NCI-H2107 treated with DMSO at 0.1 percent for 48 hours (cell line): ENCODE data around the gene HSD17B11.
"Not testable (repeated sequence)": the region's sequence is repeated elsewhere in the genome, so short reads cannot be mapped to it uniquely, and the experiment has no call there.

Source experiments
- DNase-seq: peaks from one replicate; lab custom pipeline; 2025; ENCODE audit not compliant: unreplicated experiment; lab: John Stamatoyannopoulos, UW

The HSD17B11 gene, protein sequence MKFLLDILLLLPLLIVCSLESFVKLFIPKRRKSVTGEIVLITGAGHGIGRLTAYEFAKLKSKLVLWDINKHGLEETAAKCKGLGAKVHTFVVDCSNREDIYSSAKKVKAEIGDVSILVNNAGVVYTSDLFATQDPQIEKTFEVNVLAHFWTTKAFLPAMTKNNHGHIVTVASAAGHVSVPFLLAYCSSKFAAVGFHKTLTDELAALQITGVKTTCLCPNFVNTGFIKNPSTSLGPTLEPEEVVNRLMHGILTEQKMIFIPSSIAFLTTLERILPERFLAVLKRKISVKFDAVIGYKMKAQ

DNA sequence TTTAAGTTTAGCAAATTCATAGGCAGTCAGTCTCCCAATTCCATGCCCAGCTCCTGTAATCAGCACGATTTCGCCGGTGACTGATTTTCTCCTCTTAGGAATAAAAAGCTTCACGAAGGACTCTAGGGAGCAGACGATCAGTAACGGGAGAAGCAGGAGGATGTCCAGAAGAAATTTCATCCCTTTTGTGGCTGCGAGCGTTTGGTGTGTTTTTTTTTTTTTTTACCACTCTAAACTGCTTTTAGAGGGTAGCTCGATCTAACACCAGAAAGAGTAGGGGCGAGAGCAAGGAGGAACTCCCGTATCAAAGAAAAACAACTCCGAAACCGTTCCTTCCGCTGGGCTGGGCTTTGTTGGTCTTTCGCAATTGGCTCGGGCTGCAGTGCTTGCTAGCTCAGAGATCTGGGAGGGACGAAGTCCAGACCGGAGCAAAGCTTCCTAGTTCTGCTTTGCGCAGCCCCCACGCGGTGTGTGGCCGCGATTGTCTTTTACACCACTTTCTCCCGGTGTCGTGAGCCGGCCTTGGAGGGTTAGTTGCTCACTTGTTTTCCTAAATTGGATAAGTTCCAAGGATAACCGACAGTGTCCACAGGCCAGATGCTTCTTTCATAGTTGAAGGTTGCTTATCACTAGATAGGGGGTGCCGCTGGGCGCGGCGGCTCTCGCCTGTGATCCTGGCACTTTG lies at the start of gene HSD17B11:
Gene HSD17B11, minus strand, starts transcription at position 298 of the 685 bp plus-strand sequence. Its CDS starts 118 bp downstream, at position 180.
- DNase-seq, result peak; percentile 48

DNA sequence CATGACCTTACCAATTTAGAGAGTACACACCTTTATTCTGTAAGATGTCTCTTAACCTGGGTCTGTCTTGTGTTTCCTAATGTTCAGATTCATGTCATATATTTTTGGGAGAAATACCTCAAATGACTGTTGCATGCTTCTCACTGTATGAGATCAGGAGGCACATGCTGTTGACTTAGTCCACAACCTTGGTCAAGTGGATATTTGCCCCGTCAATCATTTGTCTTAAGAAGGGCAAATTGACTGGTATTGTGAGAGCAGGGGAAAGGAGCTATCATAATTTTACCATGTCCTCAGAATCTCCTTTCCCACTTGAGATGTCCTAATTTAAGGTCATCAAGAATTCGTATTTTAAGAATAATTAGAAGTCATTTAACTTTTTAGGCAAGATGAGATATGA lies 42.4 kb upstream of the HSD17B11 start:
- DNase-seq, result no peak

DNA sequence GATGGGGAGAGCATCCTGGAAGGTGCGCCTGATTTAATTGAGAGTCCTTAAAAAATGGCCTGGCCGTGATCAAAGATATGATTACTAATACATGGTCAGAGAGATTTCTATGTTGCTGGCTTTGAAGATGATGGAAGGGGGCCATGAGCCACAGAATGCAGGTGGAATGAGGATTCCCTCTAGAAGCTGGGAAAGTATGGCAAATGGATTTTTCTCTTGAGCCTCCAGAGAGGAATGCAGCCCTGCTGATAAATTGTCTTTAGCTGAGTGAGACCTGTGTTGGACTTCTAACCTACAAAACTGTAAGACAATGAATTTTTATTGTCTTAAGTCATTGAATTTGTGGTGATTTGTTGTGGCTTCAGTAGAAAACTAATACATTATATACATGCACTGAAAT lies 39.0 kb upstream of the HSD17B11 start:
- no peak for DNase-seq

DNA sequence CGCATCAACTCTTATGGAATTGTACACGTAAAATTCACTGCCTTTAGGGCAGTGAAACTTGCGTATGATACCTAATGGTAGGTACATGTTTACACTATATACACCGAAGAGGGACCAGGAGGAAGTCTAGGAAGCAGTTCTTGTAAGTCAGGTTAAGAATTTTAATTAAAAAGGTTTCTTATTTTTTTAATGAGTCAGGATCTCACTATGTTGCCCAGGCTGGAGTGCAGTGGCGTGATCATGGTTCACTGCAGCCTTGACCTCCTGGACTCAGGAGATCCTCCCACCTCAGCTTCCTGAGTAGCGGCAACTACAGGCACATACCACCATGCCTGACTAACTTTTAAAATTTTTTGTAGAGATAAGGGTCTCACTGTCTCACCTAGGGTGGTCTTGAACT lies 38.0 kb upstream of the HSD17B11 start:
- no peak for DNase-seq

DNA sequence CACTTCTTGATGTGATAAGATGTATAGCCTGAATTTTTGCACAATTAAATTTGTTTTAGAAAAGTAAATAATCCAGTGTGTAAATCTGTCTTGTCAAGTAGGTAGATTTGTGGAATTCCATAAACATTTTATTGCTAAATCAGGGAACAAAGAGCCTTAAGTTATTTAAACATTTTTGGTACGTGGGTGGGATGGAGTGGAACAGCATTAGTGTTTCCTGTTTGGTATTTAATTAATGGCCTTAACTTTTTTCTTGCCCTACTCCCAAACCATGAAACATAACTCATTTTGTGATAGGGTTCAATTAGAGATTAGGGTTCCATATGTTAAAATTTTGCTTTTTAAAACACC lies 36.5 kb upstream of the HSD17B11 start:
- DNase-seq, result no peak

DNA sequence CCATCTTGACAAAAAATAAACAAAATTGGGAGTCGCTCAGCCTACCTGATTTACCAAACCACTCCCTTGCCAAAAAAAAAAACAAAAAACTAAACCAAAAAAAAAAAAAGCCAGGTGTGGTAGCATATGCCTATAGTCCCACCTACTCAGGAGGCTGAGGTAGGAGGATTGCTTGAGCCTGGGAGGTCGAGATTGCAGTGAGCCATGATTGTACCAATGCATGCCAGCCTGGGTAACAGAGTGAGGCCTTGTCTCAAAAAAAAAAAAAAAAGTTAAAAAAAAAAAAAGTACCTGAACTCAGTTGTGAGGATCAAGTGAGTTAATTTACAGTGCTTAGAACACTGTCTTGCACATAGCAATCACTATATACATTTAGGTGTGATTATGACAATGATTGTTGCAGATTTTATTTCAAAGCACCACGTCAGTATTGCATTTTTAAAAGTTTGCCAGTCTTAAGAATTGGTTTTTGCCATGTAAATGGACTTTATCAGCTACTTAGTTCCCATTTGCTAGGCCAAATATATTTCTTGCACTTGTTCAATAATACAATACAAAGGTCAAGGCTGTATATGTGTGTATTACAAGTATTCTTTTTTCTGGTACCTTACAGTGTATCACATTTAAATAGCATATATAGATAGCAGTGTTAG lies 36.0 kb upstream of the HSD17B11 start:
- DNase-seq, result no peak

DNA sequence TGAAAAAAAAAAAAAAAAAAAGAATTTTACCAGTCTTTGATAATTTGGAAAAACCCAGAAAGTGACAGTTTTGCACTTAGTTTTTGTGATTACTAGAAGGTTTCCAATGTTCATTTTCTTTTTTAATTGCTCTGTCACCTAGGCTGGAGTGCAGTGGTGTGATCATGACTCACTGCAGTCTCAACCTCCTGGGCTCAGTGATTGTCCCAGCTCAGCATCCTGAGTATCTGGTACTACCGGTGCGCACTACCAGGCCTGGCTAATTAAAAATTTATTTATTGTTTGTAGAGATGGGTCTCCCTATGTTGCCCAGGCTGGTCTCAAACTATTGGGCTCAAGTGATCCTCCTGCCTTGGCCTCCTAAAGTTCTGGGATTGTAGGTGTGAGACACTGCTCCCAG lies 34.7 kb upstream of the HSD17B11 start:
- no peak for DNase-seq

DNA sequence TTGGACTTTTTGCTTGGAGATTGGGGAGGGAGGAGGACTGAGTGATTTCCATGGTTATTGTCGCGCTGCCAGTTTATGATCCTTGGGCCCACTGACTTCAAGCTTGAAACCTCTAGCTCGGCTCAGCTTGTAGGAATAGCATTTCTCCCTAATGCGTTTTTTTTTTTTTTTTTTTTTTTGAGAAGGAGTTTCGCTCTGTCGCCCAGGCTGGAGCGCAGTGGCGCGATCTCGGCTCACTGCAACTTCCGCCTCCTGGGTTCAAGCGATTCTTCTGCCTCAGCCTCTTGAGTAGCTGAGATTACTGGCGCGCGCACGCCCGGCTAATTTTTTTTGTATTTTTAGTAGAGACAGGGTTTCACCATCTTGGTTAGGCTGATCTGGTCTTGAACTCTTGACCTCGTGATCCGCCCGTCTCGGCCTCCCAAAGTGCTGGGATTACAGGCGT lies 33.1 kb upstream of the HSD17B11 start:
- not testable (repeated sequence) for DNase-seq

DNA sequence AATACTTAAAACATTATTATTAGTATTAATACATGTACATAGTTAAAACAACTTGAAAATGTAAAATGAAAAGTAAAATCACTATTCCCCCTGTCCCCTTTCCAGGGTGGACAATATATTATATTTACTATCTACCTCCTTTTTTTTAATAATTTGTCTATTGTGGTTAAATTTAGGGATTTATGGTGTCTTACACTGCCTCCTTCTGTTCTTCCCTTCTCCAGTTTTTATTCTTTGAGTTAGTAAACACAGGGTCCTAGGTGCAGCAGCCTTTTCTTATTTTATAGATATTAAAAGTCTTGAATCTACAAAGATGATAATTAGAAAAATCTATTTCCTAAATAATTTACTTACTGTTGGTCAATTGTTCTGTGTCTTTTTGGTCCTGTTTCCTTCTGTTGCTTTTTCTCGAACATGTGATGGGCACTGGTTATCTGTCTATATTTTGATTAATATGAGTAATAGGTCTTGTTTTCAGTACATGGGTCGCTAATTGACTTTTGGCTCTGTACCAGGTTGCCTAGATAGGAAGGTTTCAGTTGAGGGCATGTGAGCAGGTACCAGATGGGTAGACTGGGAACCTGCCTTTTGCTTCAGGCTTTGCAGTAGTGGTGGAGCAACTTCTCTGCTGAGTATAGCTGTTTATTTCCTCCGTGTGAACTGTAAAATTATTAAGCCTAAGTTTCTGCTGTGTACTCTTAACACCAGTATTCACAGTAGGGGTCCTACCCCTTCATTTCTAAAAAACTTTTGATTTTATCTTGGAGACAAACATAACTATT lies 32.5 kb upstream of the HSD17B11 start:
- DNase-seq, result peak; percentile 2

DNA sequence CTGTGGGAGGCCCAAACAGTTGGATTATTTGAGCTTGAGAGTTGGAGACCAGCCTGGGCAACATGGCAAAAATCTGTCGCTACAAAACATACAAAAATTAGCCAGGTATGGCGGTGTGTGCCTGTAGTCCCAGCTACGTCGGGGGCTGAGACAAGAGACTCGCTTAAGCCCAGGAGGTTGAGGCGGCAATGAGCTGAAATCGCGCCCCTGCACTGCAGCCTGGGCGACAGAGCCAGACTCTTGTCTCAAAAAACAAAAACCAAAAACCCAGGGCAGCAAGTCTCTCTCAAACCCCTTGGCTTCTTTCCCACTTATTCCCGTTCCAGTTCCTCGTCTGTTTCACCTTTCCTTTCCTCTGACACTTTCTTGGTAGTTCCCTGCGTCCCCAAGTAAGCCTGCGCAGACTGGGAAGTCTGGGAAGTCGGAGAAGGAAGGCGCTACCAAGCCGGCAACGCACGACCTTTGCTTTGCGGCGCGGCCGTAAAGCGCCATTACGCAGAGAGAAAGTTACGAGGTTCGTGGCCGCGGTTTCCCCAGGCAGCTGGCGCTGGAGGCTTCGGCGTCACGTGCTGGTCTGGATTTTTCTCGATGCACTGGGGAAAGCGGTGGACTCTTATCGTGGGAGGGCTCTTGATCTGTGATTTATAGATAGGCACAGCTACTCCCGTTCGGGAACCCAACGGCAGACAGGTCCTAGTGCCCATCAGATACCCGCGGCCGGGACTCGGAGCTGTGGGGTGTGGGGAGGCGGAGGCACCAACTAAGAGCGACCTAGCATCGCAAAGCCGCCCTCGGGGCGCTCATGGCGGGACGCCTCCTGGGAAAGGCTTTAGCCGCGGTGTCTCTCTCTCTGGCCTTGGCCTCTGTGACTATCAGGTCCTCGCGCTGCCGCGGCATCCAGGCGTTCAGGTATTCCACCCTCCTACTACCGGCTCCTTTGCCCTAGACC lies 31.4 kb upstream of the HSD17B11 start, which contains the start of gene NUDT9:
Gene NUDT9, plus strand, starts transcription at position 470 of the 949 bp plus-strand sequence. Its CDS starts 333 bp downstream, at position 803.
- peak; percentile 74 for DNase-seq

DNA sequence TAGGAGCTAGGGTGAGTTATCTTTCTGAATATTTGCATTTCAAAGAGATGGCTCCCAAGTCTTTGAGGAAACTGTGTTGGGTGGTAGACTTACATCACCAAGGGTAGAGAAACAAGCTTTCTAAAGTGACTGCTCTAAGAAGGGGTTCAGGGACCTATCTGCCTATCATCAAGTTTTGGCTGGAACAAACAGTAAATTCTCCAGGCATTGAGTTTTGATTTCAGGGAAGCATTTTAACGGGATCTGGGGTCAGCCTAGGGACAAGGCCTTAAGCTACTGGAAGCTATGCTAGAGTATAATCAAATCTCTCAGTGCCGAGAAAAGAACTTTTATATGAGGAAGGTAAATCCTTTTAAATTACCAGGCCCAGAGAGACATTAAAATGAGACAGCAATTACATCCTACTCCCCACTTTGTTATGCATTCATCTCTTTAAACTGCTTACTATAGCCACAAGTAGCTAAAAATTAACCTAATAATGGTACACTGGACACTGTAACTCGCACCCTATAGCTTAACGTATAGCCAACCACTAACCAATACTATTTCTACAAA lies 29.4 kb upstream of the HSD17B11 start:
- no peak for DNase-seq

DNA sequence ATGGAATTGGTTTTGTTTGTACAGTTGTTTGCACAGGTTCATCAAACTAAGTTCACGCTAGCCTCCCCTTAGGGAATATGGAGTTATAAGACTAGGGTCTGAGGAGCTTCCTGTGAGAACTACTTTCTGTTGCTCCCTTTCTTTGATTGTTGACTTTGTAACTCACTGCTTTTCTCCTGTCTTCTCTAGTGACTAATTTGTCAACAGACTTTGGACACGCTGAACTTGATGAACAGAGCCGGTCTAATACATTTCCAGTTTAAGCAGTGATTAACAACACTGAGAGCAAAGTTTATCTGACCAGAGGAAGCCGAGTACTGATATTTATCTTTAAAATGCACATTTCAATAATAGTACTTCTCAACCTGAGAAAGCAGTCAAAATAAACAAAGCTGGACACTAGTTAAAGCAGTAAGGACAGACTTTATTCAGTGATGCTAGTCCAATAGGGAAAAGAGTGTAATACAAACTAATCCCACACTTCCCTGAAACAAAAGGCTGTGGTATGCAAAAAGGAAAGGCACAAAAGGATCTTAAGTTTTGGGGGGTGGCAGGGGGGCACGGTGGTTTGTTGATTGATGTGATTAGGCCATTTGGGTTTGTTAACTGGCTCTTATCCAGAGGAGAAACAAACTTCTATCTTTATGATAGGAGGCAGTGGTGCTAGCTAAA lies 28.7 kb upstream of the HSD17B11 start:
- DNase-seq, result no peak

DNA sequence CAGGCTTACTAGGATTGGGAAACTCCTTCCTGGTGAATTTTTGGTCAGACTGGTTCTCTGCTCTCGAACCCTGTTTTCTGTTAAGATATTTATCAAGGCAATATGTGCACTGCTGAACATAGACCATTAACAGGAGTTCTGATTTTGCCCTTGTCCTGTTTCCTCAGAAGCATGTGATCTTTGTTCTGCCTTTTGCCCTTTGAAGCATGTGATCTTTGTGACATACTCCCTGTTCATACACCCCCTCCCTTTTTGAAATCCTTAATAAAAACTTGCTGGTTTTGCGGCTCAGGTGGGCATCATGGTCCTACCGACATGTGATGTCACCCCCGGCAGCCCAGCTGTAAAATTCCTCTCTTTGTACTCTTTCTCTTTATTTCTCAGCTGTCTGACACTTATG lies 27.4 kb upstream of the HSD17B11 start:
- not testable (repeated sequence) for DNase-seq

DNA sequence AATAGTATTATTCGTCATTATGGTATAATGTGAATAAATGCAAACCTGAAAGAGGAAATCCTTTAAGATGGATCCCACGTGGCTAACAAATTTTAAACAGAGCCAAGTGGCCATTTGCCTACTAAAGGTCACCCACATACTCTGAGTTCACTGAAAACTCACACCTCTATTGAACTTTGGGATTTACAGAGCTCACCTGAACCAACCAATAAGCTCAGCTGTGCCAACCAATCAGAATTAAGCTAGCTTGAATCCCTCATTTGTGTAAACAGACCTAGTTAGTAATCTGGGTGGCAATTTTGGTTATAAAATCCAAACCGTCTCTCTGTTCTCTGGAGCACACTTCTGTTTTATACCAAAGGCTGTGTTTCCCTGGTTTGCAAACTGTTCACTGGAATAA lies 26.0 kb upstream of the HSD17B11 start:
- DNase-seq, result no peak

DNA sequence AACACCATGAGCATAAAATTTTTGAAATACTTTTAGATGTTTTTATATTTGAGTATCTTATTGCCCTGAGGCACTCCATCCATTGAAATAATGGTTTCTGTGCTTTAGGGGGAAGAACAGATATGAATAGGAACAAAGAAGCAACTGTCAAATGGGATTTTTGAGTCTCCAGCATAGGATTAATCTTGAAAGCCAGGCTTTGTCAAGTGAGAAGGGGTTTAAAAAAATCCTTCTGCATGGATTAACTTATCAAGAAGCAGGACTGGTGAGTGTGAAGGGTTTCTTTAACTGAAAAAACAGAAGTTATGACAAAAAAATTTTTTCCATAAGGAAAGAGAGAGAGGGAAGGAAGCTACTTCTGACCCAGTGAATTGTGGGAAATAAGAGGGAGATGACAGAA lies 23.8 kb upstream of the HSD17B11 start:
- DNase-seq, result no peak

DNA sequence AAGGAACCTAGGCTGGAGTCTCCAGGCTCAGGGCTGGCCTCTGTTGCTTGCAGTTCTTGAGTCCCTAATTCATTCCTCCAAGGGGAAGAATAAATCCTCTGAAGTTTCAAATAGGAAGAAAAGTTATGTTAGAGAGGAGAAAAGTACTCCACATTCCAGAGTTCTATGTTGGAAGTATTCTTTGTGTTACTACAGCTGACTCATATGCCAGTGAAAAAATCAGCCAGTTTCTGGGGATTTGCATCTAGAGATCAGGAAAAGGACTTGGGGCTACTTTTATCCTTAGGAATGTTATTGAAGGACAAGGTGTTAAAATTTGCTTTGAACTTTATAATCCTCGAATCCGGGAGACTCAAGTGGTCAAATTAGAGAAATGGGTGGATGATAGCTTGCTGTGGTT lies 19.7 kb upstream of the HSD17B11 start:
- DNase-seq, result no peak

DNA sequence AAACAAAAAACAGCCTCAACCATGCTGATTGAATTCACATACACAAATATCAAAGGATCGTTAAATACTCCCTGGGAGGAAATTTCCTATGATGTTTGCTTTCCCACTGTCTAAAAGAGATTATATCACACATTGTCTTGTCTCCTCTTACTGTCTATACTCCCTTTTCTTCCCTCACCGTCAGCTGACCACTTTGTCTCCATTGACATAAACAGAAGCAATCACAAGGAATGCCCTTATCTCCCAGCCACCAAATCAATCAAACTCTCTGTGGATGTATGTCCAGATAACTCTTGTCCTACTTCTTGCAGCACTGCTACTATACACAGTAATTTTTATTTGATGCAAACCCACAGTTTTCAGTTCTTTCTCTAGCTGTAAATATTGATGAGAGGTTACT lies 19.2 kb upstream of the HSD17B11 start:
- no peak for DNase-seq

DNA sequence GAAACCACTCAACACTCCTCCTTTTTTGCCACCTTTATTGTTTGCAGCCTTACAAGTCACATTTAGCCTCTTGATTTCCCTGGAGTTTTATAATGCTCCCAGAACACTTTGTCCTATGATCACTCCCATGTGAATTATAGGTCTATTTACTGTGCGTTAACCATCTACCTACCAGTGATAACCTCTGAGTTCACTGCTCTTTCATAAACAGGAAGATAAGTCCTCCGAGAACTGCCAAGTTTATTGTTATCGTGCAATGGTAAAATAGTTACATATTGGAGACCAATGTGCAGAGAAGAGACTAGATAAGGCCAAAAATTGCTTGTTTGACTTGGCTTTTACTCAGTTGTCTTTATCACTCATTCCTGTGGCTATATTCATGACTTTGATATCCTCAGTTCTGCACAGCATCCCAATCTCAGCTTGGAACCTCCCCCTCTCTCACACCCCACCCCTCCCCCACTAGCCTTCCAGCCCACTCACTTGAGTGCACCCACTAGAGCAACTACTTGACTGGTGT lies 18.5 kb upstream of the HSD17B11 start:
- no peak for DNase-seq

DNA sequence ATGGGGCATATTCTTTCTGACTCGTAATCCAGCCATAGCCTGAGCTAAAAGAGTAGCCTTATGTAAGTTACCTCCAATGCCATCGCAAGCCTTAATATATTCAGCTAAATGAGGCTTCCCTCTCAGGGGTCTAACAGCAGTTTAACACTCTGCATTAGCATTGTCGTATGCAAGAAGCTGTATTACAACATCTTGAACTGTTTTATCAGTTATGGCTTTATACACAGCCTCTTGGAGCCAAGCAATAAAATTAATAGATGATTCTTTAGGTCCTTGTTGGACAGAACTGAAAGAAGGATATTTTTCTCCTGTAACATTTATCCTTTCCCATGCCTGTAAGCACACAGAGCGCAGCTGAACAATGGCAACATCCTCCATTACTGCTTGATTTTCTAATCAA lies 15.9 kb upstream of the HSD17B11 start:
- not testable (repeated sequence) for DNase-seq
